ENCODE results near the gene NOCT.
A peak's percentile ranks its signal among the peaks of the same experiment; 100 is the strongest.
"Not testable (repeated sequence)": the region's sequence is repeated elsewhere in the genome, so short reads cannot be mapped to it uniquely, and the experiment has no call there.

Gene NOCT

GRCh38 chr4:139053909-139054308 is 38.3 kb downstream of the NOCT start:
- no peak for FAIRE-seq

GRCh38 chr4:139054791-139055505 is 39.4 kb downstream of the NOCT start:
- no peak for FAIRE-seq

GRCh38 chr4:139059026-139059425 is 43.4 kb downstream of the NOCT start:
- not testable (repeated sequence) for FAIRE-seq

- FAIRE-seq, result no peak
These were observed 45.0 kb downstream of the NOCT start for GRCh38 chr4:139060591-139060990.

GRCh38 chr4:139076016-139076744 is 60.6 kb downstream of the NOCT start:
- no peak for FAIRE-seq

- FAIRE-seq, result peak; percentile 57
These were observed 62.2 kb downstream of the NOCT start for GRCh38 chr4:139077567-139078355.

DNA sequence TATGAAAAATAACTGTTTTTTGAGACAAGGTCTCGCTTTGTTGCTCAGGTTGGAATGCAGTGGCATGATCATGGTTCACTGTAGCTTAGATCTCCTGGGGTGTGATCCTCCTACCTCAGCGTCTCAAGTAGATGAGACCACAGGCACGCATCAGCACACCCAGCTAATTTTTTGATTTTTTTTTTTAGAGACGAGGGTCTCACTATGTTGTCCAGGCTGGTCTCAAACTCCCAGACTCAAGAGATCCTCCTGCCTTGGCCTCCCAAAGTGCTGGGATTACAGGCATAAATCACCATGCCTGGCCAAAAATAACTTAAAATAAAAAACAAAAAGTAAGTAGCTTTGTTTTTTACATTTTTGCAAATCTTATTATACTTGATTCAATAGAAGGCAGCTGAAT is 63.3 kb downstream of the NOCT start:
- FAIRE-seq, result no peak

- peak; percentile 43 for FAIRE-seq
These were observed 67.4 kb downstream of the NOCT start for GRCh38 chr4:139082750-139083606.

- no peak for FAIRE-seq
These were observed 68.0 kb downstream of the NOCT start for GRCh38 chr4:139083607-139083955.

DNA sequence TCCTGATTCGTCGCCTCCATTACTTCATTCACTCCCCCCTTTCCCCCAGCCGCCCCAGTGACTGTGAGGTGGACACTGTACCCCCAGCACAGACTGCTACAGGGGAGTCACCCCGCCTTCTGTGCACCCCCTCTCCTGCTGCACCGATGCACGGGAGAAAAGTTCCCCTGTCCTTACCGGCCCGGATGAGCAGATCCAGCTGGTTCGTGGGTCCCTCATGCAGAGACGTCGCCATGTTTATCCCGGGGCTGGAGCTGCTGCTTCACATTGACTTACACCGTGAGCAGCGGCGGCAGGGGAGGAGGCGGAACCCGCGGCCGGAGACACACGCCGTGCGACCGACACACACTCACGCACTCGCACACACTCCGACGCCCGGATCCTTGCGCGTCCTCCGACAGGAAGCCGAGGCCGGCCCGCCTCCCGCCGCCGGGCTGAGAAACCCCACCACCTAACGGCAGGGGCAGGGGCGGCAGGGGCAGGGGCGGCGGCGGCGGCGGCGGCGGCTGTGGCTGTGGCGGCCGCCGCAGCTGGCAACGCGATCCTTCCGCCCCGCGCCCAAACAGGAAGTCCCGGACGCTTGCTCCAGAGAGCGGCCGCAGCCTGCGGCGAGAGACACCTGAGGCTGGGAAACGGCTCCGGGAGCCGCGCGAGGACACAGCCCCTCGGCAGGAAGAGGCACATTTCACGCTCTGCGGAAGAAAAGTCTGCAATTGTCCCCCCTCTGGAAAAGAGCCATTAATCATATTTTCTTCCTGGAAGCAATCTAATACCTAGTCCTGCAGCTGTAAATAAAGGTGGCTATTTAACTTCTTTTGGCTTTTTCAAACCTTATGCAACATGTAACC is 68.6 kb downstream of the NOCT start:
- no peak for FAIRE-seq

DNA sequence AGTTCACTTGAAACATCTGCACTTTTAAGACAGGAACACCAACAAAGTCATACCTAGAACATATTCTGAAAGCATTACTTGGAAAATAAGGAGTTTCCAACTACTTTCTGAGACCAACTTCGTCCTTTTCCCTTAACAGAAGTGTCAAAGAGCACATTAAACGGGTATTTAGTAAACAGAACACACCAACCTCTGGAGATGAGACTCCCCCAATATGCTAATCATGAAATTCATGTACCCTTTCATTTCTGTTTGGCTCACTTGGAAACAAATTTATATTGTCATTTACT is 69.2 kb downstream of the NOCT start:
- no peak for FAIRE-seq

DNA sequence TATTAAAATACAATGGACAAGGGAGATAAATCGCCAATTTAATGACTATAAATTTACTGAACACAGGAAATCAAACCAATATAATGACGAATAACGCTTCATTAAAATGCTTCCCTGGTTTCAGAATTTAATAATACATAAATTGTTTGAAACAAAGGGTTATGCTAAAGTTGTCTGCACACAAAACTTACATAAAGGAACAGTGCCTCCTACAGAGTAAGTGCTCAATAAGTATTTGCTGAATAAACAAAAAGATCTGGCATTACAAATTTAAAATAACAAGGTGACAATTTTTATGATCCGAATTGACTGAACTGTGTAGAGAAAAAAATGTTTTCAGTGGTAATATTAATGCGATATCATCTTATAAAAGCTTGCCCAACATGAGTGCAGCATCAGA is 69.6 kb downstream of the NOCT start:
- peak; percentile 10 for FAIRE-seq

- FAIRE-seq, result no peak
These were observed 76.7 kb downstream of the NOCT start for GRCh38 chr4:139092271-139092670.
